Small intestine (tissue), 7 donors: ENCODE measurements around the gene MAPK9. TPM values are rescaled to one million over a fixed set of nuclear protein-coding genes. Genes with fewer than 3 reads are reported as not detected.
"Not testable (repeated sequence)": the region's sequence is repeated elsewhere in the genome, so short reads cannot be mapped to it uniquely, and the experiment has no call there.

Source experiments
- DNase-seq, 2 donors: peaks; one replicate each; pipeline versions ENCODE4 v3.0.0 to v3.0.0-alpha.2; 2013
- FAIRE-seq: peaks from 2 replicates; lab custom pipeline; 2012; peaks lifted over from hg19 to GRCh38; lab: Jason Lieb, UNC
- H3K27ac ChIP-seq, 3 donors: one replicate each; pipeline ENCODE4 v1.5.1; 2013; ENCODE audit warnings: low read length in 2 of 3, mild to moderate bottlenecking in 2 of 3, control low read depth in 1 of 3, inconsistent platforms in 1 of 3, low read depth in 1 of 3, moderate library complexity in 1 of 3
- H3K27me3 ChIP-seq, 3 donors: one replicate each; pipeline ENCODE4 v1.6.1; 2013; ENCODE audit warnings: low read length in 3 of 3, inconsistent platforms in 1 of 3; ENCODE audit not compliant: control insufficient read depth in 3 of 3, insufficient read depth in 3 of 3
- H3K36me3 ChIP-seq, 3 donors: one replicate each; pipeline ENCODE4 v1.6.1; 2013; ENCODE audit warnings: low read length in 3 of 3, inconsistent platforms in 1 of 3, low read depth in 1 of 3, mild to moderate bottlenecking in 1 of 3, moderate library complexity in 1 of 3; ENCODE audit not compliant: control insufficient read depth in 3 of 3, insufficient read depth in 2 of 3
- H3K4me1 ChIP-seq, 3 donors: one replicate each; pipeline ENCODE4 v1.6.1; 2013; ENCODE audit warnings: low read length in 2 of 3, inconsistent platforms in 1 of 3, low read depth in 1 of 3, mild to moderate bottlenecking in 1 of 3, moderate library complexity in 1 of 3; ENCODE audit not compliant: control insufficient read depth in 3 of 3, insufficient read depth in 2 of 3
- H3K4me3 ChIP-seq, 3 donors: one replicate each; pipeline ENCODE4 v1.5.1; 2013; ENCODE audit warnings: low read length in 3 of 3, control low read depth in 1 of 3, inconsistent platforms in 1 of 3, low read depth in 1 of 3, mild to moderate bottlenecking in 1 of 3, moderate library complexity in 1 of 3
- H3K9me3 ChIP-seq, 2 donors: one replicate each; pipeline ENCODE4 v1.6.1; 2013; ENCODE audit warnings: low read depth in 1 of 2, low read length in 1 of 2; ENCODE audit not compliant: control insufficient read depth in 2 of 2, insufficient read depth in 1 of 2
- WGBS, 3 donors: extraction: QIAGEN DNeasy Blood & Tissue Kit; methylation state at CpG; one replicate each; pipeline ENCODE4 v1.1.7; 2013; 5-methylcytosine and 5-hydroxymethylcytosine counted together
- polyA plus RNA-seq, 4 donors: library from polyadenylated mRNA; stranded (reverse) in 3 of 4; unstranded in 1 of 4; fragments of 200-250 nt in 3 of 4; fragments of 120-200 nt in 1 of 4; gene quantifications; one replicate each; pipeline versions ENCODE4 v1.2.1 to v1.2.3, GENCODE V29; 2013
- donor health status: healthy with polysubstance abuse.
- donor health status: control.
- donor health status: control.
- donor health status: Bipolar disorder and iron deficiency.
- donor health status: healthy.

MAPK9 gene
- polyA plus RNA-seq, 4 donors, result 13.2 to 29.1 (median 16.1) TPM

GRCh38 chr5:180304016-180304292, 12.1 kb upstream of the MAPK9 start:
- H3K9me3 ChIP-seq, result no peaks in the 10 kb centered on the region
- H3K27ac ChIP-seq, result no peak overlapping the region
- DNase-seq (no peak), FAIRE-seq (no peak)
- peaks cover 0 to 3% (median 0%) of the 10 kb centered on the region in 3 donors for H3K36me3 ChIP-seq
- 83 to 87% (median 84%) methylated on average over 4 of the region's 4 CpGs for WGBS, 3 donors
- H3K27me3 ChIP-seq, result no peaks in the 10 kb centered on the region
- no peak overlapping the region for H3K4me3 ChIP-seq
- H3K4me1 ChIP-seq, result no peaks in the 10 kb centered on the region

DNA sequence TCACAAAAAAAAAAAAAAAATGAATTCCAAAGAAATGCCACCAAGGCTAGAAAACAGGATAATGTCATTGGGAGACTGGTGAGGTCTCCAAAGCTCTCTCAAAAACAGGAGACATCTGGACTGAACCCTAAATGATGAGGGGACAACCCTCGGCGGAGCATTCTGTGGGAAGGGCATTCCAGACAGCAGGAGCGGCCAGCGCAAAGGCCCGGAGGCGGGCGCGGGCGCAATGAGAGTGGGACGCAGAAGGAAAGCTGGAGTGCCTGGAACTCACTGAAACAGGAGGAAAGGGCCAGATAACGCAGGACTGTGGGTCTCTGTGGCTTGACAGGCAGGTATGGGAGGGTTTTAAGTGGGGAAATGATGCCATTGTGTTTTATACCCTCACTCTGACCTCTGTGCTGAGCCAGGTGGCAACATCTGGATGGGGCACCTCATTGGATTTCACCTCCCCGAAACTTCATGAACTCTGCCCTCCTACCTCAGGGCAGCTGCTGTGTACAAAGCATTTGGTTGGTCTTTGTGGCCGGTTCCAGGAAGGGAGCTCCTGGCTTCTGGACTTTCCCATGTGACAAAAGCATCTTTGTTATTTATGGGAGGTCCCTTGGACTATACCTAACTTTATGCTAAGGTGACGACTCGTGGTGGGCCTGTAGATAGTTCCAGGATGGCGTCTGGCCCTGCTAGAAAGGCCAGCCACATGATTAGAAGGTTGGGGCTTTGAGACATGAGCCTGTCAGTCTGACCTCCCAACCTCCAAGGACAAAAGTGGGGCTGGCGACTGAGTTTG, 11.5 kb upstream of the MAPK9 start:
- no peak overlapping the region for H3K27ac ChIP-seq
- no peaks in the 10 kb centered on the region for H3K9me3 ChIP-seq
- 68 to 85% (median 79%) methylated on average over 17 of the region's 17 CpGs for WGBS, 3 donors
- DNase-seq (no peak), FAIRE-seq (no peak)
- H3K27me3 ChIP-seq, result no peaks in the 10 kb centered on the region
- no peaks in the 10 kb centered on the region for H3K4me1 ChIP-seq
- no peak overlapping the region for H3K4me3 ChIP-seq
- H3K36me3 ChIP-seq, result peaks cover 0 to 3% (median 0%) of the 10 kb centered on the region in 3 donors

- no peak for DNase-seq
- FAIRE-seq, result no peak
- Histone ChIP-seq H3K4me3 (no peak overlapping the region), H3K4me1 (no peaks in the 10 kb centered on the region), H3K36me3 (peaks cover 0 to 3% (median 0%) of the 10 kb centered on the region in 3 donors), H3K27me3 (no peaks in the 10 kb centered on the region), H3K27ac (no peak overlapping the region), H3K9me3 (no peaks in the 10 kb centered on the region)
- WGBS, 3 donors, result 93 to 95% (median 94%) methylated on average over 10 of the region's 10 CpGs
Measured at GRCh38 chr5:180302256-180302655, 10.4 kb upstream of the MAPK9 start.

GRCh38 chr5:180301253-180301652, 9.4 kb upstream of the MAPK9 start:
- FAIRE-seq, result no peak
- 54 to 64% (median 59%) methylated on average over 4 of the region's 4 CpGs for WGBS, 3 donors
- H3K36me3 ChIP-seq, result peaks cover 0 to 3% (median 0%) of the 10 kb centered on the region in 3 donors

GRCh38 chr5:180299526-180299925, 7.6 kb upstream of the MAPK9 start:
- Histone ChIP-seq H3K4me1 (no peaks in the 10 kb centered on the region), H3K27me3 (no peaks in the 10 kb centered on the region), H3K9me3 (no peaks in the 10 kb centered on the region), H3K27ac (no peak overlapping the region), H3K4me3 (no peak overlapping the region), H3K36me3 (peaks cover 0 to 8% (median 0%) of the 10 kb centered on the region in 3 donors)
- WGBS, 3 donors, result 56 to 89% (median 81%) methylated on average over 3 of the region's 3 CpGs
- no peak for DNase-seq
- no peak for FAIRE-seq

More at GRCh38 chr5:180301253-180301652, 9.4 kb upstream of the MAPK9 start:
- Histone ChIP-seq H3K4me1 (no peaks in the 10 kb centered on the region), H3K27ac (no peak overlapping the region), H3K9me3 (no peaks in the 10 kb centered on the region), H3K4me3 (no peak overlapping the region), H3K27me3 (no peaks in the 10 kb centered on the region)
- DNase-seq, result no peak

DNA sequence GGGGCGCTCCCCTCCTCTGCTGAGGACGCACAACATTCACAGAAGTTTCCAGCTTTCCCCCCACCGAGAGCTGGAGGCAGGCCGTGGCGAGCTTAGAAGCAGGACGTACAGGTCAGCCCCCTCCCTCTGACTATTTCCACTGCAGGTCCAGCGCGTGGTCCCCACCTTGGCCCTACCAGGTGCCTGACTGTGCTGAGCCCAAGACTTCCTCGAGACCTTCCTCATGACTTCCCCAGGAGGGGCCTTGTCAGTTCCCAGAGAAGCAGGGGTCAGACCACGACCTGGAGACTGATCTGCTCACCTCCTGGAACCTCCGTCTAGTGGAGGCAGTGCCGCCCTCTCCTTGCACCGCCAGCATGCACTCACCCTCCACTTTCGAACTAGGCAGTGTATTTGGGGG, 7.1 kb upstream of the MAPK9 start:
- H3K36me3 ChIP-seq, H3K27me3 ChIP-seq: not testable (repeated sequence)

GRCh38 chr5:180297587-180298282, 5.9 kb upstream of the MAPK9 start:
- WGBS, 3 donors, result 48 to 71% (median 69%) methylated on average over 2 of the region's 2 CpGs
- no peaks in the 10 kb centered on the region for H3K27me3 ChIP-seq
- DNase-seq, result peak in 1 of 2 donors; percentile 16
- H3K9me3 ChIP-seq, result no peaks in the 10 kb centered on the region
- H3K4me3 ChIP-seq, result no peak overlapping the region
- peaks cover 0 to 4% (median 3%) of the 10 kb centered on the region in 3 donors for H3K4me1 ChIP-seq
- no peak for FAIRE-seq
- H3K36me3 ChIP-seq, result peaks cover 0 to 7% (median 0%) of the 10 kb centered on the region in 3 donors
- no peak overlapping the region for H3K27ac ChIP-seq

More for the DNA sequence above, 7.1 kb upstream of the MAPK9 start:
- WGBS, 3 donors, result 85 to 94% (median 90%) methylated on average over 7 to 14 of the region's 14 CpGs
- H3K27ac ChIP-seq, H3K4me3 ChIP-seq, H3K9me3 ChIP-seq, DNase-seq, H3K4me1 ChIP-seq, FAIRE-seq: not testable (repeated sequence)

DNA sequence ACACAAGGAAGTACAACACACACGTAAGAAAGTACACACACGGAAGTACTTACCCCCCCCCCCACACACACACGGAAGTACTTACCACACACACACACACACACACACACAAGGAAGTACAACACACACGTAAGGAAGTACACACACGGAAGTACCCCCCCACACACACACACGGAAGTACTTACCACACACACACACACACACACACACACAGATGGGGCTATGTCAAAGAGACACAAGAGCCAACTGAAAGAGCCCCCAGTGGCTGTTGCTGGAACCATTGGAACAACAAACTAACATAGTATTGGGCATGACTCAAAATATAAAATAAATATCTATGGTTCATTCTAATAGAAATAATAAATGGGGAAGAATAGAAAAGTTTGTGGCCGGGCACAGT, 4.9 kb upstream of the MAPK9 start:
- H3K9me3 ChIP-seq, result no peaks in the 10 kb centered on the region
- DNase-seq (no peak), FAIRE-seq (no peak)
- H3K27me3 ChIP-seq, result no peaks in the 10 kb centered on the region
- 52 to 90% (median 59%) methylated on average over 2 to 7 of the region's 7 CpGs for WGBS, 3 donors
- peaks cover 0 to 4% (median 3%) of the 10 kb centered on the region in 3 donors for H3K4me1 ChIP-seq
- peaks cover 0 to 7% (median 0%) of the 10 kb centered on the region in 3 donors for H3K36me3 ChIP-seq
- H3K27ac ChIP-seq, result no peak overlapping the region
- H3K4me3 ChIP-seq, result no peak overlapping the region
